ENCODE data around the gene PPM1H. TPM values are rescaled to one million over a fixed set of nuclear protein-coding genes. Genes with fewer than 3 reads are reported as not detected.

Gene PPM1H
- total RNA-seq, 1 experiment from 2014 or later, result 9.7 TPM

DNA sequence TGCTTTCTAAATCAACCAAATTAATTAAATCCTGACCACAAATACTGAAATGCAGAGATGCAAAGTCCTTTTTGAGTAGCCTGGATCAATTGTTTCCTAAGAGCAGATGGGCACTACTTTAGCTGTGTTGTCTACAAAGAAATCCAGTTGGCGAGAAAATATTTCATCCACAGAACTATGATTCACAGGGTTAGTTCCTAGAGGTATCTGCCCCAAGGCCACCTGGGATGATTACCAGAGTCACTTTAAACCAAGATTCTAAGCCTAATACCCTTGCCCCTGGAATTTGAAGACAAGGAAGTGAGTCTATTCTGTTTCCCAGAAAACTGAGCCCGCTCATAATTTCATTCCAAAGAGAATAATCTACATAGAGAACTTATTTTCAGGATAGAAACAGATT lies 198.4 kb downstream of the PPM1H start:
- no peak for DNase-seq (ENCODE audit: low read depth)

- DNase-seq (ENCODE audit: low read depth), result peak; percentile 88
Measured at GRCh38 chr12:62732861-62733427, 202.0 kb downstream of the PPM1H start.

DNA sequence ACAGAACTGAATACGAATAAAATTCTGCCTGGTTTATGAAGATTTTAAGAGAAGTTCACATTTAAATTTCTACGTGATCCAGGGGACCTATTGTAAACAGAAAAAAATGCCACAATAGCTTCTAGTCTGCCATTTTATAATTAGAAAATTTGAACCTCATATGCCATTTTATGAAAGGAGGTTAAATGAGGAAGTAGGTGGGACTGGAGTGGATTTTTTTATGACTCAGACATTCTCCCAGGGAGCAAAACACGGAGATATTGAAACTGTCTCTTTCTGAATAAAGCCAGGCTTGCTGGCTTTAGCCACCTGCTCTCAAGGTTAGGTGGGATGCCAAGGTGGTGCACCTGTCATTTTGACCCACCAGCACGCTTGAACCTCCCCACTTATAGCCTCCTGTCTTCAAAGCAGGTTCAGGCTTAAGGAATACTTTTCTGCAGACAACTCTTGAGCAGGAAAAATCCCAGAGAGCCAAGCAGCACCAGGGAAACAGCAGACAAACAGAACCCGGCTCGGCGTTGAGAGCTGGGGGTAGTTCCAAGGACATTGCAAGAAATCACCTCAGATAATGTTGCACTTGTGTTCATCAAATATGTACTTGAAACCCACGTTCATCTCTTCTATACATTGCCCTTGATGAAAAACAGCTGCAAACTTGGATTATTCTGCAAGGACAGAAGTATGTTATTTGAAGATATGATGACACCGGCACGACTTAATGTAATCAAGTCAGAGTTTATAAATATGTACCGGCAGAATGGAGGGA lies 203.7 kb downstream of the PPM1H start:
- peak; percentile 77 for DNase-seq (ENCODE audit: low read depth)

GRCh38 chr12:62730649-62731048 lies 204.3 kb downstream of the PPM1H start:
- peak; percentile 88 for DNase-seq (ENCODE audit: low read depth)

- peak; percentile 76 for DNase-seq (ENCODE audit: low read depth)
Measured at GRCh38 chr12:62729579-62730544, 205.1 kb downstream of the PPM1H start.

DNA sequence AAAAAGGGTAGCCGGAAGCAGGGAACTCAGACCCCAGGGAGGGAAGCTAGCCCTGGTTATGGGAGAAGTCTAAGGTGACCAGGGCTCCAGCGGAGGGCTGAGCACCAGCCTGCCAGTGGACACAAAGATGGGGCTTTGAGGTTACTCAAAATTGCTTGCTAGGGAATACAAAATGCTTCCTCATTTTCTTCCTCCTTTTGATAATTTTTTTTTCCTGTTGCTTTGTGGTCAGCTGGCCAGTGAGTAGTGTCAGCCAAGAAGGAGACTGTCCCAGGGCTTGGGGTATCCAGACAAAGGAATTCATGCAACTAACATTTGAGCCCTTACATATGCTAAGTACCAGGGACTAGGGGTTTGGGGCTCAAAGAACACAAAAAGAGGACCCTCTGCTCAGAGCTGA lies 206.2 kb downstream of the PPM1H start:
- no peak for DNase-seq (ENCODE audit: low read depth)

DNA sequence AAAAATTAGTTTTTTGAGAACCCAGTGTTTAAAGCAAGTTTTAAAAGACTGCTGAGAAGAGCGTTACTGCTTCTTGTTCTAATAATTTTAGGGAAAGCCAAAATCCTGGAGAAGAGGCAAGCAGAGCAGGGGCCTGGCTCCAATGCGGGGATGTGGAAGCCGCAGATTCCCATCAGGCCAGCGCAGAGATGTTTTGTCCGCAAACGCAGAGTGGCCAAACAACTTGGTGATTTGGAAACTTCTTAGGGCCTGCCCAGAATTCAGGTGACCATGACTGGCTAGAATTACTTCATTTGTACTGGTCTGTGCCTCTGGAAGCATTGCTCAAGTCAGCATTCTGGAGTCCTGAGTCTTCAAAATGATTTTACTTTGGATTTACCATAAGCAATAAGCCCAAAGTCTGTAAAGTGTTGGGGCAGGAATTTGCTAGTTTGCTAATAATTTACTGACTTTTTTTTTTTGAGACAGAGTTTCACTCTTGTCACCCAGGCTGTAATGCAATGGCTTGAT lies 208.4 kb downstream of the PPM1H start:
- no peak for DNase-seq (ENCODE audit: low read depth)

DNA sequence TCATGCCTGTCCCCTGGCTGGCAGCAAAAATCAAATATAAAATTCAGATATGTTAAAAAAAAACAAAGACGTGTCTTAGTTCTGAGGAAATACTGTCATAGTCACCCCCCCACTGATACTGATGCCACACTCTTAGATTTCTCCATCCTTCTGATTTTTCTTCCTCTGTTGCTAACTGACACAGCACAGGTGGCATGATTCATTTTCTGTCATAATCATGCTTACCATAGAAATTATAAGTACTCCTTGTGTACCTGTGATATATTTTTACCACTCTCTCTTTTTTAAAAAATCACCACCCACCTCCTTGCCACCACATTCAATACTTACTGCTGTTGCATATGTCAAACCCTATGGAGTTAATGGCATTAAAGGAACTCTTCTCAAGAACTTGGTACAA lies 209.2 kb downstream of the PPM1H start:
- DNase-seq (ENCODE audit: low read depth), result no peak

DNA sequence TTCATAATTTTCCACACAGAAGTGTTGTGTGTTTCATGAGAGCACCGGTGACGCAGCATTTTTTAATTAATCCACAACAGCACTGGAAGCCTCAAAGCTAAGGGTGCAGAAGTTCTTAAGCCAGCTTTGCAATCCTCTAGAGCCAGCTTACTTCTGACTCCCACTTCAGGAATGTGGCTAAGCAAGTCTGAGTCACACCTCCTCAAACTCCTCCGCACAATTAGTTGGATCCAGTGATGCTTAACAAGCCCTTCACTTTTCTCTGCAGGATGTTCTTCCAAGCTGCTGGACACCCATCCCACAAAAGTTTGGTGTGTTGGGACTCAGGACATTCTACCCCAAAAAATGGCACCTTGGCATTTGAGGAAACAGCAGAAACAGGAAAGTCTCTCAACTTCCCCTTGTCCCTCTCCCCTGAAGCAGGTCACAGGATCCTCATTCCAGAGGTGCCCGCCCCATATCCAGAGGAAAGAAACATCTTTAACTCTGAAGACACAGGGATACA lies 210.0 kb downstream of the PPM1H start:
- DNase-seq (ENCODE audit: low read depth), result peak; percentile 97

GRCh38 chr12:62724285-62724684 lies 210.7 kb downstream of the PPM1H start:
- no peak for DNase-seq (ENCODE audit: low read depth)

- DNase-seq (ENCODE audit: low read depth), result peak; percentile 56
Measured at GRCh38 chr12:62722971-62723680, 211.8 kb downstream of the PPM1H start.

DNA sequence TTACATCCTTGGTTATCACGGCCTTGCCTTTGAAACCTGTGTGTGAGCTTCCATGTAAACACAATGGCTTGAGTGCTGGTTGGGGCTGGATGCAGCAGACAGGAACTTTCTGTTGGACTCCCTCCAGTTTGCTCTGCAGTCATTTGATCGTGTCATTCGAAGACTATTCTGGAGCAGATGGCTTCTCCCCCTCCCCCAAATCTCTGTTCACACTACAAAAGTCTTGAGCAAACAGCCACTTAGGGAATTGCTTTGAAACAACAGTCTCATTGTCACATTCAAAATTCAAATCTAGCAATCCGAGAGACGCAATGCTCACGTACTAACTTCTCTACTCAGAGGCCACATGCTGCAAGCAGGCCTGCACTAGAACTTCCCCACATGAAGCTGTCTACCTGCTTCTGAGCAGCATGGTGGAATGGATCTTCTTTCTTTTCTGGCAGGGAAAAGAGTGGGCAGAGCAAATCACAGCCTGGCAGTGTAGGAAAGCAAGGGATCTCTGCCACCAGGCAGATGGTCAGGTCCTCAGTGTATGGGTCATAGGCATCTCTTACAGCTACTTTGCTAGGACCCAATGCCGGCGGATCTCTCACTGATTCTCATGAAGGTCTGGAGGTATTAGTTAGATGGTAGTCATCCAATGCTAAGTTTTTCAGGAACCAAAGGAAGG lies 214.2 kb downstream of the PPM1H start:
- no peak for DNase-seq (ENCODE audit: low read depth)

DNA sequence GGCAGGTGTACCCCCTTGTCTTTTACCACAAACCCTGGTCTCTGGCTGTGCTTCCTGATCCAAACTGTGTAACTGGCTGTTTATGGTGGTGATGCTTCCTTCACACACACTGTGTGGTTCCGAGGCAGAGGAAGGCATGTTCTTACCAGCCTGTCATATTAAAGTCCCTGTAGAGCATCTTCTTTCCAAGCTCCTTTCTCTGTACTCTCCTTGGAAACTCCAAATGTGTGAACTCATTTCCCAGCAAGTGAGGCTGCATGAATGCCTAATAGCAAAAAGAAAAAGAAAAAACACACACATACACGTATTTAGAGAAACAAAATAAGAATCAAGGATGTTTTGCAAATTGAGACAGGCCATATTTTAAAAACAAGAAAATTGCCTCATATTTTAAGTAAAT lies 214.9 kb downstream of the PPM1H start:
- DNase-seq (ENCODE audit: low read depth), result no peak

GRCh38 chr12:62718762-62719426 lies 216.1 kb downstream of the PPM1H start:
- DNase-seq (ENCODE audit: low read depth), result no peak

DNA sequence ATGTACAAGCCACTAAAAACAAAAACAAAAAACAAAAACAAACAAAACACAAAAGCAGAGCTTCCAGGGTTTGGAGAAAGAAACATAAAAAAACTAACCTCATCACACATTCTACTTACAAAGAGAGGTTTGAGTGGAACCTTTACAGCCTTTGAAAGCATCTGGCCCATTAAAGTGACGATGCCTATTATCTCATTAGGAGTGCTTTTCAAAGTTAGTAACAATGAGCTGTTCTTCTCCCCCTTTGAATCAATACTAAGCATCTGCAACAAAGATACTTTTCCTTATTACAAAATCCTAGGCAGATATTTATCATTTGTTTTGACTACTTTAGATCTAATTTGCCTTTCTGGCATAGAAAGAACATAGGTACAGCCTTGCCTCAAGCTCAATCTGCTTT lies 217.3 kb downstream of the PPM1H start:
- DNase-seq (ENCODE audit: low read depth), result no peak

DNA sequence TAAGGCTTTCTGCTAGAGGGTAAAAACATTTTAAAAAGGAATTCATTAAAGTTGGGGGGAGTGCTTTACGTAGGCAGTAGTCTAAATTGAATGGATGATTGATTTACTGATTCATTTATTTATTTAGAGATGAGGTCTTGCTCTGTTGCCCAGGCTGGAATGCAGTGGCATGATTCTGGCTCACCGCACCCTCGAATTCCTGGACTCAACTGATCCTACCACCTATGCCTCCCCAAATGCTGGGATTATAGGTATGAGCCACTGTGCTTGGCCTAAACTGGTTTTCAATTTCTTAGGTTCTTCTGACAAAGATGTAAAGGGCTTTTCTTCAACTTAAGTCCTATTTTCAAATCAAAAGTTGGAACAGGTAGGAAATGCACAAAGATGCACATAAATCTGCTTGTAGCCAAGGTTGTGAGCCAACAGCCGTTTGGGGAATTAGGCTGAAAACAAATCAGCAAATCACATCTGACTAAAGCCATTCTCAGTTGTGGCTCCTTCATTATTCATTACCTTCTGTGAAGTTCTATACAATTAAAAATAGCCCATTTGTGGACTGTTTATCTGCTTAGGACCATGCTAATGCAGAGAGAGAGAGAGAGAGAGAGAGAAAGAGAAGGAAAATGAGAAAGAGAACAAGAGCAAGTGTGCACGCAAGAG lies 218.0 kb downstream of the PPM1H start:
- DNase-seq (ENCODE audit: low read depth), result peak; percentile 81

- DNase-seq (ENCODE audit: low read depth), result no peak
Measured at GRCh38 chr12:62716037-62716436, 218.9 kb downstream of the PPM1H start.

DNA sequence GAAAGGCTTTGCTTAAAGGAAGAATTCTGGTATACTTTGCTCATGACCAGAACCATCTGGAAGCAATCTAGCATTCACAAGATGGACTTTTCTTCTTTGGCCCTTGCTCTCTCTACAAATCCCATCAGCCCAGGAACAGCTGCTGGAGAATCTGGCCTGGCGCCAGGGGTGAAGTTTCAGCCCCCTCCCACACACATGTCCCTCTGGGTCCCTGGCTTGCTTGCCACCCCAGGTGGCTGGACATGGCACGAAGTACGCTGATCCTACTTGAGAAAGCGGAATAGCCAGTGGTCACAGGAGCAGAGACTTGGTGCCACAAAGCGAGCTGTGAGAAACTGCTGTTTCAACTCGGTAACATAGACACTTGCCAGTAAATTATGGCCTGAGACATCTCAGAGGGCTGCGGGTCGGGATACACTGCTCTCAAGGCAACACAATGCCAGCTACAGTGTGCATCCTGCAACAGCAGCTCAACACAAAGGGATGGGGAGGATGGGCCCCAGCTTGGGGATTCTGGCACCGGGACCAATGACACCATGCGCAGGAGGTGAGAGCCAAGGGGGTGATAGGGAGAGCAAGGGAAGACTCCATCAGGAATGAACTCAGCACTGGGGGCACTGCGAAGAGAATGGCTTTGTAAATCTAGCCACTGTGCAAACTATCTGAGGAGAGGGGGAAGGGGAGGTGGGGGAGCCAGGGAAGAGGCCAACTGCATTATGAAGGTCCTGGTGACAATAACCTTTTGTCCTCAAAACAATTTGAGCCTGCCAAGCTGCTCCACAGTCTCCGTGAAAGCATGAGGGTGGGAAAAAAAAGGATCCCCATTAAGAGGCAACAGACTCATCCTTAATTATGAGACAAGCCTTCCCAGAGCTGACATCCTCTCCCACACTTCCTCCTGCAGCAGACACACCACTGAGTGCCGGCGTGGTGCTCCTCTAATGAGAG lies 219.9 kb downstream of the PPM1H start:
- no peak for DNase-seq (ENCODE audit: low read depth)
